NCI-H526 (cell line): Measurements from ENCODE around the gene ITSN2.
"Not testable (repeated sequence)": the region's sequence is repeated elsewhere in the genome, so short reads cannot be mapped to it uniquely, and the experiment has no call there.

ENCODE experiments used
- DNase-seq, 2 experiments: peaks; one replicate each; lab custom pipeline; 2025; lab: John Stamatoyannopoulos, UW

The ITSN2 gene

DNA sequence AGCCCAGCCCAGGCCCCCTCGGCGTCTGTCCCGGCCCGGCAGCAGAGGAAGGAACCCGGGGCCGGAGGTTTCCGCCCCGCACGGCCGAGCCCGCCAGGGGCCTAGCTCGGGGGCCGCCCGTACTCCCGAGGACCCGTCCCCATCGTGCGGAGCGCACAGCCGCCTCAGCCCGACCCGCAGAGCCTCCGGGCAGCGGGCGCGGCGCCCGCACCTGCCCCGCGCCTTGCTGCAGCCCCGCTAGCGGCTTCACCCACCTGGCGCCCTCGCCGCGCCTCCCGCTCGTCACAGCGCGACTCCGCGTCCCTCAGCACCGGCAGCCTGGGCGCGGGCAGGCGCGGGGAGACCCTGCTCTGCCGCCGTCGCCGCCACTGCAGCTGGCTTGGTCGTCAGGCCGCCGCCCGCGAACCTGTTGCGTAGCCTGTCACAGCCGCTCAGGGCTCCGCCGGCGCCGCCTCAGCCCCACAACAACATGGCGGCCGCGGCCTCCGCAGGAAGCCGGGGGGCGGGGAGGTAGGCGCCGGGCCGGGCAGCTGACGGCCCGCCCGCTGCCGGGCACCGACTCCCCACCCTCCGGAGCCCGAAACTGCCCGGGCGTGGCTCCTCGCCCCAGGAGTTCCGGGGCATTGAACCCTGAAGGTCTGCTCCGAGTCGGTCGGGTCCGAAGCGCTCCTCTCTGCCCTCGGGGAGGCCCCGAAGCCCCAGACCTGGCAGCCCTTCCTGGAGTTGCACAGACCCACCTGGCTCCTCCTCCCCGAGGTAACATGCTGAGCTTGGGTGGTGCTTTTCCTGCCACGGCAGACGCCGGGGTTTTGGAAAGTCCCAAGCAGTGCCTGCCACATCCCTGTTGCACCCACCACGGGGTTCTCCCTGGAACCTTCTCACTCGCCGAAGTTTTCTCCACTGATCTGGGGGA lies at the start of gene ITSN2:
ITSN2 (minus strand) TSS at position 487 of the 913 bp plus-strand sequence. CDS start 32,454 bp downstream, outside the sequence.
- peak; percentile 69 to 90 for DNase-seq

DNA sequence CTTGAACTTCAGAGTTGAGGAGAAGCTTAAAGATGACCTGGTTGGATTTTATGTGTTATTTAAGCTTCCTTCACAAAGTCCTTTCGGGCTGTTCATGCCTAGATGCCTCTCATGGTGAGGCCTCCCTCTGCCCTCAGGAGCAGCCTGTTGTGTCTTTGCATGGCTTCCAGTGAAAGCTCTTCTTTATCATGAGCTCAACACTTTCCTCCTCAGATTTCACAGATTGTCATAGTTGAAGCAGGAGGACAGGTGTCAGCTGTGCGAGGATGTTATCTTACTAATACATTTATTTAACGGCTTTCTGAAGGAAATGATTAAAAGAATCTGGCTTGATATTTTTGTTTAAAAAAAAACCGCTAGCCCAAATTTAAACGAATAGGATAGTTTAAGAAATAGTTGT lies 48.8 kb upstream of the ITSN2 start:
- DNase-seq, result no peak

DNA sequence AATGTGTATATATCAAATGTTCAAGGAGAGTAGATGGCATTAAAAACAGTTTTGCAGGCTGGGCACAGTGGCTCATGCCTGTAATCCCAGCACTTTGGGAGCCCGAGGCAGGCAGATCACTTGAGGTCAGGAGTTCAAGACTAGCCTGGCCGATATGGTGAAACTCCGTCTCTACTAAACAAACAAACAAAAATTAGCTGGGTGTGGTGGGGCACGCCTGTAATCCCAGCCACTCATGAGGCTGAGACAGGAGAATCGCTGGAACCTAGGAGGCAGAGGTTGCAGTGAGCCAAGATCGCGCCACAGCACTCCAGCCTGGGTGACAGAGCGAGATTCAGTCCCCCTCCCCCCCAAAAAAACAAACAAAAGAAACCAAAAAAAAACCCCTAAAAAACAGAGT lies 48.4 kb upstream of the ITSN2 start:
- DNase-seq, result not testable (repeated sequence)

DNA sequence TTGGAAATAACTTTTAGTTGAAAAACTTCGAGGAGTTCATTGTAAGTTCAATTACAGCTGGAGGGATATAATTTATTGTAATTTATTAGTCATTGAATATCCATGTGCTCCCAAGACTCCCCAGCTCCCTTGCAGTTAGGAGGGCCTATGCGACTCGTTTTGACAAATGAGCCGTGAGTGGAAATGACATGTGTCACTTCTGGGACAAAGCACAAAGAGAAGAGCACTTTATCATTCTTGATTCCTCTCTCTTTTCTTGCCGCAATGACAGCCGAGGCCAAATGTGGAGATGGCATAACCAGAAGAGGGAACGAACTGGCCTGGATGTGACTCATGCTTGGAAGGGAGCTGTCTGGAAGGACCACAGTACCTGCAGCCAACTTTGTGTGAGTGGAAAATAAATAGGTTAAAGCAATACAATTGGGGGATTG lies 44.2 kb upstream of the ITSN2 start:
- no peak for DNase-seq

DNA sequence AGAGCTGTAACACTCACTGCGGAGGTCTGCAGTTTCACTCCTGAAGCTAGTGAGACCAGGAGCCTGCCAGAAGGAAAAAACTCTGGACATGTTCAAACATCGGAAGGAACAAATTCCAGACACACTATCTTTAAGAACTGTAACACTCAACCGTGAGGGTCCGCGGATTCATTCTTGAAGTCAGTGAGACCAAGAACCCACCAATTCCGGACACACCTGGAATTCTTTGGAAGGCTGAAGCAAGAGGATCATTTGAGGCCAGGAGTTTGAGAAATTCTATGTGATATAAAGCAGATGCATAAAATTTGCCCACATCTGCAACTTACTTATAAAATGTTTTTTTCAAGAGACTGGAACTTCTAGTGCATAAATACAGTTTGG lies 43.5 kb upstream of the ITSN2 start:
- no peak for DNase-seq

DNA sequence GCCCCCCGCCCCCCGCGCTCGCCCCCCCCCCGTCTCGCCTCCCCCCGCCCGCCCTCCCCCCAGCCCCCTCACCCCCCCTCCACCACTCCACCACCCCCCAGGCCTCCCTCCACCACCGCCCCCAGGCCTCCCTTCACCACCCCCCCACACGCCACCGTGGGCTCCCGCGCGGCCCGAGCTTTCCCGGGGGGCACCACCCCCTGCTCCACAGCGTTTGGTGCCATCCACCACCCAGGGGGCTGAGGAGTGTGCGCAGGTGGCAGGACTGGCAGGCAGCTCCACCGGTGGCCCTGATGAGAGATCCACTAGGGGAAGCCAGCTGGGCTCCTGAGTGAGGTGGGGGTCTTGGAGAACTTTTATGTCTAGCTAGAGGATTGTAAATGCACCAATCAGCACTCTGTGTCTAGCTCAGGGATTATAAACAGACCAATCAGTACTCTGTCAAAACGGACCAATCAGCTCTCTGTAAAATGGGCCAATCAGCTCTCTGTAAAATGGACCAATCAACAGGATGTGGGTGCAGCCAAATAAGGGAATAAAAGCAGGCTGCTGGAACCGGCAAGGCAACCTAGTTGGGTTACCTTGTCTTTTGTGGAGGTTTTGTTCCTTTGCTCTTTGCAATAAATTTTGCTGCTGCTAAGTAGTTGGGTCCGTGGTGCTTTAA lies 43.0 kb upstream of the ITSN2 start:
- no peak for DNase-seq

DNA sequence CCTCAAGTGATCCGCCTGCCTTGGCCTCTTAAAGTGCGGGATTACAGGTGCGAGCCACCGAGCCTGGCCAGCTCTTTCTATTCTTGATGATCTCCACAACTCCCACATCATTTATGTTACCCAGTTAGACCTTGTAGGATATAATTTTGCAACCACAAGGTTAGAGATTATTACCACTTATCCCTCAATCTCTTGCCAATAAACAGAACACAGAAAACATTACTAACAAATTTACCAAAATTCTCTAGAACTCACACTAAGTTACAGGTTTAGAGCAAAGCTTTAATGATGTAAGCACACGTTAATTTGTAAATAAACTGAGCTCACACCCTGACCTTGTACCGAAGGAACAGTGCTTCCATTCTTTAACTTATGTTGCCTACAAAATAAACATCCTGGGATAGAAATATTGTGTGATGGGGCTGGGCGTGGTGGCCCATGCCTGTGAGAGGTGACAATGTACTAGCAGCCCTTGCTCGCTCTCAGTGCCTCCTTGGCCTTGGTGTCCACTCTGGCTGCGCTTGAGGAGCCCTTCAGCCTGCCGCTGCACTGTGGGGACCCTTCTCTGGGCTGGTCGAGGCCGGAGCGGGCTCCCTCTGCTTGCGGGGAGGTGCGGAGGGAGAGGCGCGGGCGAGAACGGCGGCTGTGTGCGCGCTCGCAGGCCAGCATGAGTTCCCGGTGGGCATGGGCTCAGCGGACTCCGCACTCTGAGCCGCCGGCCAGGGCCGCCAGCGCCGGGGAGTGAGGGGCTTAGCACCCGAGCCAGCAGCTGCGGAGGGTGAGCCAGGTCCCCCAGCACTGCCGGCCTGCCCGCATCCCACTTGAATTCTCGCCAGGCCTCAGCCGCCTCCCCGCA lies 42.1 kb upstream of the ITSN2 start:
- no peak for DNase-seq

DNA sequence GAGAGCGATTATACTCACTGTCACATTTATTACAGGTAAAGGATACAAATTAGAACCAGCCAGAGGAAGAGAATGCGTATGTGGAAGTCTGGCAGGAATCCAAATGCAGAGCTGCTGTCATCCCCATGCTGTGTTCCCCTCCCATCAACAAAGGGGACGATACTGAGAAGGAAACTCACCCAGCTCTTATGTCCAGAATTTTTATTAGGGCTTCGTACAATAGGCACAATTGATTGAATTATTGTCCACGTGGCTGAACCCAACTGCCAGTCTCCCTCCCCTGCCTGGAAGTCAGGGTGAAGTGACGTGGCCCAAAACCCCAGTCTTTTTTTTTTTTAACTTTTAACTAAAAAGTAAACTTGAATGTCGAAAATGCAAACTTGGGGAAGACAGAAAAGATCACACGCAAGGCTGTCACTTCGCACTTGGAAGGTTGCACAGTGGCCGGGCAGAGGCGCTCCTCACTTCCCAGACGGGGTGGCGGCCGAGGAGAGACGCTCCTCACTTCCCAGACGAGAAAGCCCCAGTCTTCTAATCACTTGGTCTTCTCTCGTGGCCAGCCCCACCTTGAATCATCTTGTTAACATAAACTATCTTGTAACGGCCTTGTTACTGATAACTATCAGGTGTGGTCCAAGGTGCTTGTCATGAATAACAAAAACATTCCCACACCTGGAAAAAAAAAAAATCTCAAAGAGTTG lies 40.0 kb upstream of the ITSN2 start:
- DNase-seq, result peak; percentile 11 to 70

DNA sequence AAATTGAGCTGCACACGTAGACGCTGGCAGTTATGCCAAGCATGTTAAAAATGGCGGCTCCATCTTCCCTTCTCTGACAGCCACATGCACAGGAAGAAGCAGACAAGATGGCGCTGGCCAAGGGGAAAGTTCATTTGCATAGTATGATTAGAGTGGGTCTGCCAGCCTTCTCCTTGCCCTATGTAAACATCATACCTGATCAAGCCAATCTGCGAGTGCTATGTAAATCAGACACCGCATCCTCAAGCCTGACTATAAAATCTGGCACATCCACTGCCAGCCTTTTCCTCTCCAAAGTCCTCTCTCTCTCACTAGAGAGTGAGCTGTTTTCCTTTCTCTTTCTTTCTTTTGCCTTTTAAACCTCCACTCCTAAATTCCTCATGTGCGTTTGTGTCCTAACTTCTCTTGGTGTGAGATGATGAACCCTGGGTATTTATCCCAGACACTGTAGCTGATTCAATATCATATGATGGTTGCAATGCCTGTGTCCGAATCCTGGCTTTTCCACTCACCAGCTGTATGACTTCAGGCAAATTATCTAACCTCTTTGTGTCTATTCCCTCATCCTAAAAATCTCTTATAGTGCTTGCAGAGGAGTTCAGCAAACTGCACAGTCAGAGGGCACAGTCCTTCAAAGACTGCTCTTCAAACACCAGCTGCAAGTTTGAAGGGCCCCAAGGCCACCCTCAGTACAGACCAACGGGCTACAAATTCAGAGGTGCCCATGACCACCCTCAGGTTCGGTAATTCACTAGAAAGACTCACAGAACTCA lies 39.3 kb upstream of the ITSN2 start:
- peak; percentile 91 to 94 for DNase-seq

DNA sequence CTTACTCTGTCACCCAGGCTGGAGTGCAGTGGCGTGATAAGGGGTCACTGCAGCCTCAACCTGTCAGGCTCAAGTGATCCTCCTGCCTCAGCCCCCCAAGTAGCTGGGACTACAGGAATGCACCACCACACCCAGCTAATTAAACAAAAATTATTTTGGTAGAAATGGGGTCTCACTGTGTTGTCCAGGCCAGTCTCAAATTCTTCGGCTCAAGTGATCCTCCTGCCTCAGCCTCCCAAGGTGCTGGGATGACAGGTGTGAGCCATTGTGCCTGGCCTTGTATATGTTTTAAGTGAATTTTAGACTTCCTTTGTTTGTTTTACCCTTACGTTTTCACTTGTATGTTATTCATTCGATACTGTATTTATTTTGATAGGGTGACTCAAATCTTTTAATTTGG lies 34.7 kb upstream of the ITSN2 start:
- DNase-seq, result no peak

DNA sequence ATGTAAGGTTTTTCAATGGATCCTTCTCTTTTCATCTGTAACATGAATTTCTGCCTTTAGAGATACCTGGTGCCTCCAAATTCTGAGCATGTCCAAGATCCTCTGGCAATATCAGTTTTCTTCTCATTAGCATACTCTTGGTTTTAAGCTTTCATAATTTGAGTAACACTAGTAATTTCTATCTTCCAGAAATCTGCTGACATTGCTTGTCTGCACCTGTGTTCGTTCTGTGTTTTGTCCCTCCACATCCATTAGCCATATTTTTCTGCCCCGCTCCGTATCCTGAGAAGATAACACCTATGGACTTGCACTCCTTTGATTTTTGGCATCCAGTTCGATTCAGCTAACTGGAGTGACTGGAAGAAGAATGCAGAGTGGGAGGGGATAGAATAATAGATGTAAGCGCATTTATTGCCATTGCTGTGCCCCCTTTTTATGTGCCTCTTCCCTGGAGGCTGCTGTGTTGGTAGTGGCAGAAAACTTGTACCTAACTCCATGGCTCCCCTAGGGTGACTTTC lies 32.3 kb upstream of the ITSN2 start:
- DNase-seq, result no peak

DNA sequence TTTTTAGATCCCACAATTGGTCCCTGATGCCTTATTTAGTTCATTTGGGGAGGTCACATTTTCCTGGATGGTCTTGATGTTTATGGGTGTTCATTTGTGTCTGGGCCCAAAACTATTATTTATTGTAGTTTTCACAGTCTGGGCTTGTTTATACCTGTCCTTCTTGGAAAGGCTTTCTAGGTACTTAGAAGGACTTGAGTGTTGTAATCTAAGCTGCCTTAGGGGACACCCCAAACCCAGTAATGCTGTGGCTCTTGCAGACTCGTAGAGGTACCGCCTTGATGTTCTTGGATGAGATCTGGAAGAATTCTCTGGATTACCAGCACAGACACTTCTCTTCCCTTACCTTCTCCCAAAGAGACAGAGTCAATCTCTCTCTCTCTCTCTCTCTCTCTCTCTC lies 25.0 kb upstream of the ITSN2 start:
- no peak for DNase-seq

DNA sequence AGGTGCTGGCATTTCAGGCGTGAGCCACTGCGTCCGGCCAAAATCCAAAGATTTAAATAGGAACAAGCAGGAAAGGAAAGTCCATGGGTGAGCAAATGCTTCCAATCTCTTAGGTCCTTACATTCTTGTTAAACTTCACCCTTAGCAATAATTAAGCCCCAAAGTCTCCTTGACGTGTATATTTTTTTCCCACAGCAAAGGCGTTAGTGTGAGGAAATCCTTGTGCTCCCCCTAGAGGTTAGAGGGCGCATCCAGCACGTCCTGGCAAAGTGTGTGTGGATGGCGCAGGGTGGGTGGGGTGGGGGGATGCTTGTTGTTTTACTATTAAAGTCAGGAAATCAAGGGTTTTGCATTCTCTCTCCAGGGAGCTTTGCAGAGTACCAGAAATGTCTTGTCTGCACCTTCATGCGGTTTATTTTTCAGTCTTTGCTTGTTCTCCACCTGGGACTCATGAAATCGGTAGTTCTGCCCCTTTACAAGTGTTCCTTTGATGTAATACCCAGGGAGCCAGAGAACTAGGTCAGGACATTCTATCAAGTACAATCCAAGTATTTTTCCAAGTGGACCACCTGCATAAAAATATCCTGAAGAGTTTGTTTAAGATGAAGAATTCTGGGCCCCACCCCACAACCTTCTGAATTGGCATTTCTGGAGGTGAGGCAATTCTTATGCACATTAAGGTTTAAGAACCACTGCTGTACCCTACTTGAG lies 22.2 kb upstream of the ITSN2 start:
- DNase-seq, result peak; percentile 25 to 84

DNA sequence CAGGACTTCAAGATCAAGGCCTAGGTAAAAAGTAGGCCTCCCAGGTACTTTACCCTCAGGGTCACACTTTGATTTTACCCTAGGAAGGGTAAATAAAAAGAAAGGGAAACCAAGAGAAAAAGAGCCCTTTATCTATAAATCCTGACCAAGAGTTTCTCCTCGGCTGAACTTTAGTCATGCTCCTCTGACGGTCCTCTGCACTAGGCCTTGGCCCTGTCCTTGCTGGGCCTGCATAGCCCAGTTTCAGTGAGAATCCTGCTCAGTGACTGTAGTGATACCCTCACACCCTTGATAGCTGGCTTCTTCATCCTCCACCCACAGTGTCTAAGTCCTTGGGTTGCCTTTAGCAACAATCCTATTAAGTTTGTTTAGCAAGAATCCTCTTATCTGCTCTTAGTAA lies 20.5 kb upstream of the ITSN2 start:
- DNase-seq, result no peak

DNA sequence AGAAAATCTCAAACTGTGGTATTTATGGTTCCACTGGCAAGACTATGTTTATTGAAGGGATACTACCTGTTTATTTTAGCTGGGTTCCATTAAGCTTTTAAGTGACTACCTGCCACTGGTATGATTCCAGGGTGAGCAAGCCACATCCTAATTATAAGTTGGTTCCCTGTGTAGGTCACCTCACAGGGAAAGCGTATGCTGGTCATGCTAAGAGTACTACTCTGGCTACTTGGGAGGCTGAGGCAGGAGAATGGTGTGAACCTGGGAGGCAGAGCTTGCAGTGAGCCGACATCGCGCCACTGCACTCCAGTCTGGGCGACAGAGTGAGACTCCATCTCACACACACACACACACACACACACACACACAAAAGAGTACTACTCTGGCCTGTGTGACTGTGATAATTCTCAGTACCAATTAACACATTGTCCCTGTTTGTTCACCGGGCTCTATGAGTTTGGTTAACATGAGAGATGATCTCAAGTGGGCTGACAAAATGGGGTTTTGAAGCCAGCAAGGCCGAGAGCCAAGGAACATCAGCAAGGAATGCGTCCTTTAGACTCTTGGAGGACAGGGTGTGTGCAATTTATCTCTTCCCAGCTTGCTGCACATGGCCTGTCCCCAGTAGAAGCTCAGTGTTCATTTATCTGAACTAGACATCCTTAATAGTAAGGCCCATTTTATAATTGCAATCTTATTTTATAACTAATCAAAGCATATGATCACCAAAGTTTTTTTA lies 15.2 kb upstream of the ITSN2 start:
- no peak for DNase-seq

DNA sequence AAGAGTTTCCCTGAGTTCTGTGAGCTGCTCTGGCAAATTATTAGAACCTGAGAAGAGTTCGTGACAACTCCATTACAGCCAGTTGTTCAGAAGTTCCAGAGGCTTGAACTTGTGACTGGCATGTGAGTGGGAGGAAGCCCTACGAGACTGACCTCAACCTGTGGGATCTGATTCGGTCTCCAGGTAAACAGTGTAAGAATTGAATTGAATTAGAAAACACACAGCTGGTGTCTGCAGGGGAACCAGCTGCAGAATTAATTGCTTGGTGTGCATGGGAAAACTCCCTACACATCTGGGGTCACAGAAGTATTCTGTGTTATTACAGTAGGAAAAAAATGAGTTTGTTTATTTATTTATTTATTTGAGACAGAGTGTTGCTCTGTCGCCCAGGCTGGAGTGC lies 14.0 kb upstream of the ITSN2 start:
- DNase-seq, result no peak

DNA sequence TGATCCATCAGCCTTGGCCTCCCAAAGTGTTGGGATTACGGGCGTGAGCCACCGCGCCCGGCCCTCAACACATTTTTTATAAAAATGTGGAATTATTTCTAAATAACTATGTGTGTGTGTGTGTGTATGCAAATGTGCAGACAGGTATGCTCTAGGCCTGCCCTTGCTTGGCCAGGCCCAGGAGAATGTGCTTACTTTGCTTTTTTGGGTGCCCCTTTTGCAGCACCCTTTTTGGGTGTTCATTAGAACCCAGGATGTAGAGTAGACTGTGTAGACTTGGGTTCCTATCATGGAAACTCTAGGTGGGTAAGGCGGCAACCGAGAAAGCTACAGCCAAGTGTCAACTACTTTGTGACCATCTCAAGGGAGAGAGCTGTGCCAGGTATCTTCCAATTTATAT lies 11.7 kb upstream of the ITSN2 start:
- no peak for DNase-seq

DNA sequence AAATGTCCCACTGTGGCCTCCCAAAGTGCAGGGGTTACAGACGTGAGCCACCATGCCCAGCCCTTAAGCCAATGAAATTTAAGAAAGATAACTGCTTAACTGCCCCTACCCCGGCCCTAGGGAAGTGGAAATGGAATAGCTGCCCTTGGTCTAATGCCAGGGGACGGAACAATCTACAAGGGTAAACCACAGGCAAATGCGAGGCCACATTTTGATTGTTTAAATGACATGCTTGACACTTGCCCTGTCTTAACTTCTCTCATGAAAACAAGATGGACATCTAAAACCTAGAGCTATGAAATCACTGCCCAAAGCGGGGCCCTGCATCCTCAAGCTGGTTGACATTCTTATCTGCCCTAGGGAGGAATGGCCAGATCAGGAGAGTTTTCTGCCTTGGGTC lies 5.5 kb upstream of the ITSN2 start:
- no peak for DNase-seq

DNA sequence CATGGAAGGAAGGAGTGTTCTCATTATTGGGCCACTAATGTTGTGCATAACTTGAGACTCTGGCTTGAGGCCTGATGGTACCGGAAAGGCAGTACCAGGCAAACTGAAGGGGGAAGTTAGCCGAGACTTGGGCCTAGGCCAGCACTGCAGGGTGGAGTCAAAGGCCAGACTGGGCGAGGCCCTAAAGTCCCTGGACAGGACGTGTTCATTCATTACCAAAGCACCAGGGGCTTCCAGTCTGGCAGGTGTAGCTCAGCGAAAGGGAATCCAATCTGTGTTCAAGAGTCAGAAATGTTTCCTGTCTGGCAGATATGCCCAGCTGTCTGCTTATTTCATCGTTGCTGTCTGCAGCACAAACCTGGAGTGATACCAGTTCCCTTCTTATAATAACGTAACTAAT lies 4.7 kb upstream of the ITSN2 start:
- no peak for DNase-seq
